Karpas-422 (cell line): Measurements from ENCODE around the gene ARID3B. TPM values are rescaled to one million over a fixed set of nuclear protein-coding genes. Genes with fewer than 3 reads are reported as not detected.
"Not testable (repeated sequence)": the region's sequence is repeated elsewhere in the genome, so short reads cannot be mapped to it uniquely, and the experiment has no call there.

ENCODE experiments used
- DNase-seq: peaks from one replicate; pipeline ENCODE4 v3.0.0-alpha.2; 2015
- H2AFZ ChIP-seq: fragments of 200-600 bp; sonication (generic); 2 replicates; pipeline ENCODE4 v1.6.1; 2014; ENCODE audit warnings: antibody characterized with exemption, low read length, mixed read lengths
- H3K27ac ChIP-seq: fragments of 200-600 bp; sonication (generic); 2 replicates; pipeline ENCODE4 v1.5.1; 2014; ENCODE audit warnings: mild to moderate bottlenecking, low read length, moderate library complexity
- H3K27me3 ChIP-seq: fragments of 200-600 bp; sonication (generic); 2 replicates; pipeline ENCODE4 v1.6.1; 2014; ENCODE audit warnings: low read length, mixed read lengths
- H3K36me3 ChIP-seq: fragments of 200-600 bp; sonication (generic); 2 replicates; pipeline ENCODE4 v1.6.1; 2014; ENCODE audit warnings: low read length, mixed read lengths; ENCODE audit not compliant: insufficient read depth
- H3K4me1 ChIP-seq: fragments of 200-600 bp; sonication (generic); 2 replicates; pipeline ENCODE4 v1.6.1; 2014; ENCODE audit warnings: mild to moderate bottlenecking, low read length, mixed read lengths
- H3K4me2 ChIP-seq: fragments of 200-600 bp; sonication (generic); 2 replicates; pipeline ENCODE4 v1.6.1; 2014; ENCODE audit warnings: low read length, low read depth, mild to moderate bottlenecking; ENCODE audit not compliant: poor library complexity, severe bottlenecking
- H3K4me3 ChIP-seq: fragments of 200-600 bp; sonication (generic); 2 replicates; pipeline ENCODE4 v1.5.1; 2014; ENCODE audit warnings: mild to moderate bottlenecking, antibody characterized with exemption, low read length, mixed read lengths
- H3K79me2 ChIP-seq: fragments of 200-600 bp; sonication (generic); 2 replicates; pipeline ENCODE4 v1.6.1; 2014; ENCODE audit warnings: mild to moderate bottlenecking, low read length, mixed read lengths
- H3K9ac ChIP-seq: fragments of 200-600 bp; sonication (generic); 2 replicates; pipeline ENCODE4 v1.6.0; 2014; ENCODE audit warnings: low read length
- H3K9me2 ChIP-seq: fragments of 200-600 bp; sonication (generic), shearing (Covaris generic); replicated peaks from 2 replicates; pipeline ENCODE4 v1.6.0; 2014; ENCODE audit warnings: mild to moderate bottlenecking, low read length, moderate library complexity; ENCODE audit not compliant: insufficient read depth
- H3K9me3 ChIP-seq: fragments of 300-700, 200-600 bp; sonication (generic); 2 replicates; pipeline ENCODE4 v1.6.1; 2014; ENCODE audit warnings: low read length, mixed read lengths
- H4K20me1 ChIP-seq: fragments of 200-600 bp; sonication (generic); 2 replicates; pipeline ENCODE4 v1.6.1; 2014; ENCODE audit warnings: mild to moderate bottlenecking, antibody characterized with exemption, low read length, low read depth; ENCODE audit not compliant: insufficient read depth
- total RNA-seq: library from RNA; depleted of rRNA; stranded (reverse); fragments of >200 nt; shearing (Covaris generic); gene quantifications from 2 replicates; pipeline ENCODE4 v1.2.3, GENCODE V29; 2014; ENCODE audit warnings: low replicate concordance

The ARID3B gene
- total RNA-seq, 1 experiment from 2014 or later = 9.6 TPM

- Histone ChIP-seq H3K27me3 (no peaks in the 10 kb centered on the region), H3K9me2 (no peaks in the 10 kb centered on the region), H3K4me1 (no peaks in the 10 kb centered on the region), H2AFZ (no peak overlapping the region), H3K79me2 (no peaks in the 10 kb centered on the region), H3K4me3 (no peak overlapping the region), H3K27ac (no peak overlapping the region), H3K9ac (no peak overlapping the region), H3K9me3 (no peaks in the 10 kb centered on the region), H3K4me2 (no peak overlapping the region), H3K36me3 (no peaks in the 10 kb centered on the region), H4K20me1 (no peaks in the 10 kb centered on the region)
- no peak for DNase-seq
These were observed 35.0 kb upstream of the ARID3B start for GRCh38 chr15:74505837-74506514.

- Histone ChIP-seq H3K9me3 (no peaks in the 10 kb centered on the region), H3K79me2 (no peaks in the 10 kb centered on the region), H4K20me1 (no peaks in the 10 kb centered on the region), H3K27me3 (no peaks in the 10 kb centered on the region), H3K36me3 (no peaks in the 10 kb centered on the region), H3K4me3 (no peak overlapping the region), H3K9me2 (no peaks in the 10 kb centered on the region), H2AFZ (no peak overlapping the region), H3K27ac (no peak overlapping the region), H3K4me1 (no peaks in the 10 kb centered on the region), H3K9ac (no peak overlapping the region), H3K4me2 (no peak overlapping the region)
- no peak for DNase-seq
These were observed 34.5 kb upstream of the ARID3B start for GRCh38 chr15:74506515-74506840.

GRCh38 chr15:74511583-74511982 is 29.4 kb upstream of the ARID3B start:
- Histone ChIP-seq H3K36me3 (no peaks in the 10 kb centered on the region), H3K9me2 (no peaks in the 10 kb centered on the region), H4K20me1 (no peaks in the 10 kb centered on the region), H3K27ac (no peak overlapping the region), H3K9me3 (no peaks in the 10 kb centered on the region), H3K27me3 (no peaks in the 10 kb centered on the region), H3K4me1 (peaks cover 6% of the 10 kb centered on the region; the same call in 1 of the 2 replicates), H3K4me2 (no peak overlapping the region), H3K79me2 (no peaks in the 10 kb centered on the region), H2AFZ (peak overlapping the region; percentile 23; the same call in 1 of the 2 replicates), H3K9ac (no peak overlapping the region), H3K4me3 (no peak overlapping the region)
- no peak for DNase-seq

- H3K4me3 ChIP-seq, H3K27ac ChIP-seq, H3K4me2 ChIP-seq, H3K4me1 ChIP-seq, H3K27me3 ChIP-seq, H3K36me3 ChIP-seq, H3K9me3 ChIP-seq, H3K9ac ChIP-seq, DNase-seq, H4K20me1 ChIP-seq, H3K79me2 ChIP-seq, H3K9me2 ChIP-seq, H2AFZ ChIP-seq: not testable (repeated sequence)
These were observed 27.0 kb upstream of the ARID3B start for GRCh38 chr15:74514059-74514458.

GRCh38 chr15:74517096-74517495 is 23.9 kb upstream of the ARID3B start:
- Histone ChIP-seq H3K9me3 (no peaks in the 10 kb centered on the region), H3K79me2 (no peaks in the 10 kb centered on the region), H3K27me3 (no peaks in the 10 kb centered on the region), H3K9ac (no peak overlapping the region), H3K27ac (no peak overlapping the region), H3K4me3 (no peak overlapping the region), H3K4me2 (no peak overlapping the region), H3K9me2 (no peaks in the 10 kb centered on the region), H3K4me1 (0 out of 2 replicates have a peak, but pooled peaks cover 2% of the 10 kb centered on the region), H4K20me1 (no peaks in the 10 kb centered on the region), H2AFZ (no peak overlapping the region), H3K36me3 (no peaks in the 10 kb centered on the region)
- no peak for DNase-seq

GRCh38 chr15:74519311-74519710 is 21.7 kb upstream of the ARID3B start:
- Histone ChIP-seq H4K20me1 (no peaks in the 10 kb centered on the region), H2AFZ (no peak overlapping the region), H3K9ac (no peak overlapping the region), H3K4me1 (no peaks in the 10 kb centered on the region), H3K27ac (no peak overlapping the region), H3K9me2 (no peaks in the 10 kb centered on the region), H3K36me3 (no peaks in the 10 kb centered on the region), H3K27me3 (no peaks in the 10 kb centered on the region), H3K4me3 (no peak overlapping the region), H3K79me2 (no peaks in the 10 kb centered on the region), H3K4me2 (no peak overlapping the region), H3K9me3 (no peaks in the 10 kb centered on the region)
- DNase-seq = no peak

- H3K27ac ChIP-seq = no peak overlapping the region
- H3K36me3 ChIP-seq = no peaks in the 10 kb centered on the region
These were observed 20.6 kb upstream of the ARID3B start for GRCh38 chr15:74520407-74520806.

GRCh38 chr15:74523982-74524381 is 17.0 kb upstream of the ARID3B start:
- Histone ChIP-seq H3K79me2 (no peaks in the 10 kb centered on the region), H3K4me1 (no peaks in the 10 kb centered on the region)

More at GRCh38 chr15:74520407-74520806, 20.6 kb upstream of the ARID3B start:
- Histone ChIP-seq H3K79me2 (no peaks in the 10 kb centered on the region), H3K9me3 (no peaks in the 10 kb centered on the region), H3K9me2 (no peaks in the 10 kb centered on the region), H3K4me1 (no peaks in the 10 kb centered on the region), H3K4me2 (no peak overlapping the region), H3K9ac (no peak overlapping the region), H3K27me3 (no peaks in the 10 kb centered on the region), H4K20me1 (no peaks in the 10 kb centered on the region), H2AFZ (no peak overlapping the region), H3K4me3 (no peak overlapping the region)
- DNase-seq = no peak

More at GRCh38 chr15:74523982-74524381, 17.0 kb upstream of the ARID3B start:
- Histone ChIP-seq H3K9ac (no peak overlapping the region), H3K27me3 (no peaks in the 10 kb centered on the region), H3K4me2 (no peak overlapping the region), H2AFZ (no peak overlapping the region), H3K9me3 (no peaks in the 10 kb centered on the region), H3K27ac (no peak overlapping the region), H3K4me3 (no peak overlapping the region), H3K36me3 (no peaks in the 10 kb centered on the region), H4K20me1 (no peaks in the 10 kb centered on the region), H3K9me2 (no peaks in the 10 kb centered on the region)
- DNase-seq = no peak
